Liver (tissue), 3 donors: ENCODE data around the gene SPECC1.
"Not testable (repeated sequence)": the region's sequence is repeated elsewhere in the genome, so short reads cannot be mapped to it uniquely, and the experiment has no call there.

Experiments
- ATF3 ChIP-seq: IDR thresholded peaks from 2 replicates; pipeline ENCODE4 v1.6.1; 2016; ENCODE audit warnings: antibody characterized with exemption
- EGR1 ChIP-seq, 2 donors: IDR thresholded peaks; 2 replicates each; pipeline ENCODE4 v1.6.1; 2016 to 2018; ENCODE audit warnings: antibody characterized with exemption in 2 of 2, low read depth in 2 of 2
- GABPA ChIP-seq, 2 donors: IDR thresholded peaks in 1 of 2; conservative IDR thresholded peaks in 1 of 2; 2 replicates each; pipeline ENCODE4 v1.6.1; 2016; ENCODE audit warnings: antibody characterized with exemption in 2 of 2, mild to moderate bottlenecking in 1 of 2, moderate library complexity in 1 of 2
- NR2F2 ChIP-seq: IDR thresholded peaks from 2 replicates; pipeline ENCODE4 v1.6.1; 2016; ENCODE audit warnings: antibody characterized with exemption
- RAD21 ChIP-seq, 2 donors: IDR thresholded peaks; 2 replicates each; pipeline ENCODE4 v1.6.1; 2016; ENCODE audit warnings: antibody characterized with exemption in 2 of 2, mild to moderate bottlenecking in 2 of 2
- TAF1 ChIP-seq: conservative IDR thresholded peaks from 2 replicates; pipeline ENCODE4 v1.6.1; 2016; ENCODE audit warnings: antibody characterized with exemption, mild to moderate bottlenecking
- TF ChIP-seq, protein P1 (sequence below): IDR thresholded peaks from 2 replicates; pipeline ENCODE4 v1.6.1; 2016; ENCODE audit warnings: antibody characterized with exemption, mild to moderate bottlenecking
- TF ChIP-seq, protein P2 (sequence below): fragments of 150-350 bp; IDR thresholded peaks from 2 replicates; pipeline ENCODE4 v1.5.1; 2017; ENCODE audit warnings: improper control_type of control experiment, low read depth, low read length; ENCODE audit not compliant: missing input control
- donor health status: healthy.
- donor health status: healthy.

DNA sequence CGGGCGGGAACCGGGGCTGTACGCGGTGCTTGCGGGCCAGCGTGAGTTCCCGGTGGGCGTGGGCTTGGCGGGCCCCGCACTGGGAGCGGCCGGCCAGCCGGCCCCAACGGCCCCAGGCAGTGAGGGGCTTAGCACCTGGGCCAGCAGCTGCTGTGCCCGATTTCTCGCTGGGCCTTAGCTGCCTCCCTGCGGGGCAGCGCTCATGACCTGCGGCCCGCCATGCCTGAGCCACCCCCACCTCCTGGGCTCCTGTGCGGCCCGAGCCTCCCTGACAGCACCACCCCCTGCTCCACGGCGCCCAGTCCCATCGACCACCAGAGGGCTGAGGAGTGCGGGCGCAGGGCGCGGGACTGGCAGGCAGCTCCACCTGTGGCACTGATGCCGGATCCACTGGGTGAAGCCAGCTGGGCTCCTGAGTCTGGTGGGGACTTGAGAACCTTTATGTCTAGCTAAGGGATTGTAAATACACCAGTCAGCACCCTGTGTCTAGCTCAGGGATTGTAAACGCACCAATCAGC is 7.4 kb downstream of the SPECC1 start:
- TF ChIP-seq, protein P1, sequence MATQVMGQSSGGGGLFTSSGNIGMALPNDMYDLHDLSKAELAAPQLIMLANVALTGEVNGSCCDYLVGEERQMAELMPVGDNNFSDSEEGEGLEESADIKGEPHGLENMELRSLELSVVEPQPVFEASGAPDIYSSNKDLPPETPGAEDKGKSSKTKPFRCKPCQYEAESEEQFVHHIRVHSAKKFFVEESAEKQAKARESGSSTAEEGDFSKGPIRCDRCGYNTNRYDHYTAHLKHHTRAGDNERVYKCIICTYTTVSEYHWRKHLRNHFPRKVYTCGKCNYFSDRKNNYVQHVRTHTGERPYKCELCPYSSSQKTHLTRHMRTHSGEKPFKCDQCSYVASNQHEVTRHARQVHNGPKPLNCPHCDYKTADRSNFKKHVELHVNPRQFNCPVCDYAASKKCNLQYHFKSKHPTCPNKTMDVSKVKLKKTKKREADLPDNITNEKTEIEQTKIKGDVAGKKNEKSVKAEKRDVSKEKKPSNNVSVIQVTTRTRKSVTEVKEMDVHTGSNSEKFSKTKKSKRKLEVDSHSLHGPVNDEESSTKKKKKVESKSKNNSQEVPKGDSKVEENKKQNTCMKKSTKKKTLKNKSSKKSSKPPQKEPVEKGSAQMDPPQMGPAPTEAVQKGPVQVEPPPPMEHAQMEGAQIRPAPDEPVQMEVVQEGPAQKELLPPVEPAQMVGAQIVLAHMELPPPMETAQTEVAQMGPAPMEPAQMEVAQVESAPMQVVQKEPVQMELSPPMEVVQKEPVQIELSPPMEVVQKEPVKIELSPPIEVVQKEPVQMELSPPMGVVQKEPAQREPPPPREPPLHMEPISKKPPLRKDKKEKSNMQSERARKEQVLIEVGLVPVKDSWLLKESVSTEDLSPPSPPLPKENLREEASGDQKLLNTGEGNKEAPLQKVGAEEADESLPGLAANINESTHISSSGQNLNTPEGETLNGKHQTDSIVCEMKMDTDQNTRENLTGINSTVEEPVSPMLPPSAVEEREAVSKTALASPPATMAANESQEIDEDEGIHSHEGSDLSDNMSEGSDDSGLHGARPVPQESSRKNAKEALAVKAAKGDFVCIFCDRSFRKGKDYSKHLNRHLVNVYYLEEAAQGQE, result not testable (repeated sequence)
- TF ChIP-seq RAD21 (IDR thresholded peaks at IDR 0.05); GABPA (IDR thresholded peaks at IDR 0.05 in 1 of 2, conservative IDR thresholded peaks at IDR 0.05 in 1 of 2); TAF1; ATF3; EGR1 (IDR thresholded peaks at IDR 0.05; ENCODE audit: low read depth in 2 of 2); NR2F2: not testable (repeated sequence)
- TF ChIP-seq, protein P2, sequence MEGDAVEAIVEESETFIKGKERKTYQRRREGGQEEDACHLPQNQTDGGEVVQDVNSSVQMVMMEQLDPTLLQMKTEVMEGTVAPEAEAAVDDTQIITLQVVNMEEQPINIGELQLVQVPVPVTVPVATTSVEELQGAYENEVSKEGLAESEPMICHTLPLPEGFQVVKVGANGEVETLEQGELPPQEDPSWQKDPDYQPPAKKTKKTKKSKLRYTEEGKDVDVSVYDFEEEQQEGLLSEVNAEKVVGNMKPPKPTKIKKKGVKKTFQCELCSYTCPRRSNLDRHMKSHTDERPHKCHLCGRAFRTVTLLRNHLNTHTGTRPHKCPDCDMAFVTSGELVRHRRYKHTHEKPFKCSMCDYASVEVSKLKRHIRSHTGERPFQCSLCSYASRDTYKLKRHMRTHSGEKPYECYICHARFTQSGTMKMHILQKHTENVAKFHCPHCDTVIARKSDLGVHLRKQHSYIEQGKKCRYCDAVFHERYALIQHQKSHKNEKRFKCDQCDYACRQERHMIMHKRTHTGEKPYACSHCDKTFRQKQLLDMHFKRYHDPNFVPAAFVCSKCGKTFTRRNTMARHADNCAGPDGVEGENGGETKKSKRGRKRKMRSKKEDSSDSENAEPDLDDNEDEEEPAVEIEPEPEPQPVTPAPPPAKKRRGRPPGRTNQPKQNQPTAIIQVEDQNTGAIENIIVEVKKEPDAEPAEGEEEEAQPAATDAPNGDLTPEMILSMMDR, result not testable (repeated sequence)
